NCI-H2227 treated with DMSO at 0.1 percent for 48 hours (cell line): ENCODE data around the gene NRXN3.

Experiments used
- DNase-seq: peaks from one replicate; lab custom pipeline; 2025; lab: John Stamatoyannopoulos, UW

The NRXN3 gene

DNA sequence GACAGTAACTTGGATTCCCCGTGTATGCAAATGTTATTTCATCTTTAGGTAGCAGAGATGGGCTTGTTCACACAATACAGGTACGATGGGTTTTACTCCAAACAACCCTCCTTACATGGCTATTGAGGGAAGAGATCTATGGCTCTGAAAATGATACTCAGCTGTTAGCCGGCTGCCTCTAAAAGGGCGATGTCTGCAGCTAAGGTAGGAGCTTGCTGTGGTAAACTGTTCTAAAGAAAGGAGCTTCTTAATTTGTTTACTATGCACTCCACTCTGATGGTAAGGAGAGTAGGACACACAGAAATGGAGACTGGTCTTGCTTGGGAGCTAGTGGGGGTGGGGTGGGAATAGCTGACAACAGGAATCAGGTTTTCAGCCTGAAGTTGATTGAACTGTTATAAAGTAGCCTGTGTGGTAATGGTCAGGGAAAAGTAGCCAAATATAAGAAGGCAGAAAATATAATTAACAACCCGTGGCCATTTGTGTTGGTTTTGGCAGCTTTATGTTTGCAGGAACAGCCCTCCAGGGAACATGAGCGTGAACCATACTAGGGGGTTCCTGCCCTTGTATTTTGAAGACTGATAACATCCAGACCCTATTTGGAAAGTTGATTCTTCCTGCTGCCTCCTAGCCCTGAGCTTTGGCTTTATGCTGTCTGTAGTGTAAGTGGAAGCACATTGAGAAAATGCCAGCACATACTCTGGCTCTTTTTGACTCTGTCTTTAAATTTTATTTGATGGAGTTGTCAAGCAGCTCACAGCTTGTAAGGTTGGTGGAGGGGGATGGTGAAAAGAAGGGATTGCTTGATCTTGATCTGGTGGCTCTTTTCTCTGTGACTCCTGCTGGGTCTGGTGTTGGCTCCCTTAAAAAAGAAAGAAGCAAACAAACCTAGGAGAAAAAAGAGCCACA lies 1111.3 kb downstream of the NRXN3 start:
- DNase-seq: no peak

DNA sequence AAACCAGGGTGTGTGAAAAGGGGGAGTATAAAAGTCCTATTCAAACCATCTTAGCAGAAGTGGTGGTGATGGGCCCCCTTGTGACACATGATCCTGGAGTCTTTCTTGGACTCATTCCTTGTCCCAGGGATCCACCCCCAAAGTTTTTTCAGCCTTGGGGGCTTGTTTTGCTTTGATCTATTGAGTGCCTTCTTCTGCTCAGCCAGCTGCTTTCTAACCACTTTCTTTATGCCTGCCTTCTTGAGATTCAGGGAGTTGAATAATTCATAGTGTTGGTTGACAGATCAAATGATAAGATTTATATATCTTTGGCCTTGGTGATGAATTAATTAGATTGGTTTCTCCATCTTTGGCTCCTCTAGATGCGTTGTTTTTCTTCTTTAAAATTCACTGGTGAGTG lies 1114.4 kb downstream of the NRXN3 start:
- no peak for DNase-seq

DNA sequence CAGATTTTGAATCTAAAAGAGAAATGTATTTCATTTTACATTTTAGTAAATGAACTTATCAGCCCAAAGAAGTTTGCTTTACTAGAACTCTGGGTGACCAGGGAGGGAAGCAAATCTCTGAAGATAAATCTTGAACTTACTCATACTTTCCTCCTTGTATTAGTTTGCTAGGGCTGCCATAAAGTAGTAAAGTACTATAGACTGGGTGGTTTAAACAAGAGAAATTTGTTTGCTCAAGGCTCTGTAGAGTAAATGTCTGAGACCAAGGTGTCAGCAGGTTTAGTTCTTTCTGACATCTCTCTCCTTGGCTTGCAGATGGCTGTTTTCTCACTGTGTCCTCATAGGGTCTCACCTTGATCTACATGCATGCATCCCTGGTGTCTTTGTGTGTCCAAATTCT lies 1115.1 kb downstream of the NRXN3 start:
- DNase-seq: no peak

DNA sequence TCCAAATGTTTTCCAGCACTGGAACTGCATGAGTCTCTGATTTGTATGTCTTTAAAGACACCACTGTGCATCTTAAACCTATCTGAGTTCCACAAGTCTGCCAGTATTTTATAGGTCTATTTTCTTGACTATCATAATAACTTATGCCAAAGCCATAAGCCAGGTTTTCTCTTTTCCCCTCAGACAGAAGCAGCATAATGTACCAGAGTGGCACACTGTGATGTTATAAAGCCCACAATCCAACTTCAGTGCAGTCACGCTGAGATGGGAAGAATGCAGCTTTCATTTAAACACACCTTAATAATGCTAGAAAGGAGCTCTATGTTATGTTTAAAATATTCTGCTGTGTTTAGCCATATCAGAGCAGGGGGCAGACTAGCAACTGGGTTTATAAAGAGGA lies 1117.8 kb downstream of the NRXN3 start:
- no peak for DNase-seq

DNA sequence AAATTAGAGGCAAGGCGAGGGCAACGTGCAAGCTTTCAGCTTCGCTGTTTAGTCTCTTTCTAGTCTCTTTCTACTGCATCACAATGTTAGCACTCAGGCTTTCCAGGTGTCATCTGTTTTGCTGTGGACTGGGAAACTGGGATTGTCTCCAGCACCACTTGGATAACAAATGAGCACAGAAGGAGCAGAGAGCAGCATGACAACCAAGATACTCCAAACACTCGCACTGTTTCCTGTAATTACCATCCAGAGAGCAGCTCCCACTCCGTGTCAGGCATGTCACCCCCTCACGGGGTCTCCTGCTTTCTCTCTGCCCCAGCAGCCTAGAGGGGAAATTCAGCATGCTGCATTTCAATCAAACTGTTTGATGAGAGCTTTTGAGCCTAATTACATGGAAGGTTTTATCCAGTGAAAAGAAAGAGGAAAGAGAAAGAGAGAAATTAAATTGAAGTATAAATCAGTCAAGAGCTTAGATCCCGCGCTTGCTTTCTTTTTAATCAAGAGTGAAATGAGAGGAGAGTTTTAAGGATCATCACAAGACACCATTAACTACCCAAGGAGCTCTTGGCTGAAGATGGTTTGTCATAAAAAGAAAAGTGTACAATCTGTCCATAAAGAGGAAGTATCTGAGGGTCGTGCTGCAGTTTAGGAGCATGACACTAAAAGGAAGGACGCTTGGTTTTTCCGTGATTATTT lies 1123.5 kb downstream of the NRXN3 start:
- DNase-seq: peak; percentile 63

DNA sequence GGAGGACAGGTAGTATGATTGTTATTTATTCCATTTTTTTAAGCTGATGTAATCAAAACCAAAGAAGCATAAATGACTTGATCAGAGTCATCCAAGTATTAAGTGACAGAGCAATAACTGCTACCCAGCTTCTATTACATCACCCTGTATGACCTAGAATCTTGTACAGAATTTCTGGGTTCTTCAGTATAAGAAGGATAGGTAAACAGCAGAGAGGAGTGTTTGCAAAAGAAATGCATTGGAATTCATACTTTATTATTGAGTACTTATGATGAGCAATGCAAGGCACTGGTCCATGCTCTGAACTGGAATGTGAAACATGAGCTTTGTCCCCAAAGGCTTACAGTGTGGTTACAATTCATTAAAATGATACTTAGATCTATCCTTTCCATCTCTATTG lies 1124.3 kb downstream of the NRXN3 start:
- DNase-seq: no peak

DNA sequence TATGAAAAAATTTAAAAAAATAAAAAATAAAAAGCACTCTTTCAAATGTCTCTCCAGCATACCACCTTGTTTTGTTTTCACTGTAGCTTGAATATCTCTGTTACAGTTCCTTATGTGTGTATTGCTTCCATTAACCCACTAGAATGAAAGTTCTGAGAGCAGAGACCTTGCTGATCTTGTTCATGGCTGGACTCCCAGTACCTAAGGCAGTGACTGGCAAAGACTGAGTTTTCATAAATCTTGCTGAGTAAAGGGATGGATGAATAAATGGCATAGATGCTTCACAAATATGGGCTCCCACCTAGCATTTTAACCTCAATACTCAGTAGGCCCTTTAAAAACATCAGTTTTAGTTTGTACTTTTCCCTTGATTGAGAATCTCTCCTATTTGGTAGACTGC lies 1125.2 kb downstream of the NRXN3 start:
- no peak for DNase-seq

DNA sequence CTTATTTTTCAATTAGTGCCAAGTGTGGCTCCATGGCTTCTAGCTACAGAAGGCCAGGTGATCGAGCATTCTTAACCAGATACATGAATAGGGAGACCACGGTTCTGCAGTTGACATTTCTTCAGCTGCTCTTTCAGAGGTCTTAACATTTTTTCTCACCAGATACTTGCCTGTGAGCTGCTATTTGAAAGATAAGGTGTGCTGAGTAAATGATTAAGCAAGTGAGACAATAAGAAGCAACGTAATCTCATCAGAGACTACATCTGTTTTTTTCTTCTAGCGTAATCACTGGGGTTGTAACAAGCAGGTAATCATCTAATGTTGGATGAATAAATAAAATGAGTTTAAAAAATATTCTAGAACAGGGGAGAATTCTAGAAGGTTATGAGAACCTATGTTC lies 1128.2 kb downstream of the NRXN3 start:
- no peak for DNase-seq

DNA sequence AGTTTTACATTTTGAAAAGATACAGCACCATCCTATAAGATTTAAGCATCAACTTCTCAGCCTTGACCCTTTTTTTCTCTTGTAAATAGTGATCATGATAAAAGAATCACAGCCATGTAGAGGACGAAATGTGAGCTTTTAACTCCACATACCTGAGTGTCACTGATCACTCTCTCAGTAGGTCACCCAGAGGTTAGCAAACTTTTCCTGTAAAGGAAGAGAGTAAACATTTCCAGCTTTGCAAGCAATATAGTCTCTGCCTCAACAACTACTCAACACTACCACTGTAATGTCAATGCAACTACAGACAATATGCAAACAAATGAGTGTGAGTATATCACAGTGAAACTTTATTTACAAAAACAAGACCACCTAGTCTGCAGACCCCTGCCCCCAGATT lies 1129.0 kb downstream of the NRXN3 start:
- no peak for DNase-seq

DNA sequence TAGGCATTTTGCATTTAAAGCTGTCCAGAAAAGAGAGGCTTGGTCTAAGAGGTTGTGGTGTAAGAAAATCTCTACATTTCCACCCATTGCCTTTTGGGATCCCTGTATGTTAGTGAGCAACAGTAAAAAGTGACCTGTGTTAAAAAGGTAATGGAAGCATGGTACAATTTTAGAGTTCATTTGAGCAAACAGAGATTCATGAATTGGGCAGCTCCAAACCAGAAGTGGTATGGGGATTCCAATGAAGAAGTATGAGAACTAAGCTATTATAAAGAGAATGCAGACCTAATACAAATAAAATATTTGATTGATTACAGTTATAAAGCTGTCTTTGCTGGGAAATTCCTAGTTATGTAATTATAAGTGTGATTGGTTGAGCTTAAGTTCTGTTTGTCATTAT lies 1134.1 kb downstream of the NRXN3 start:
- DNase-seq: no peak

DNA sequence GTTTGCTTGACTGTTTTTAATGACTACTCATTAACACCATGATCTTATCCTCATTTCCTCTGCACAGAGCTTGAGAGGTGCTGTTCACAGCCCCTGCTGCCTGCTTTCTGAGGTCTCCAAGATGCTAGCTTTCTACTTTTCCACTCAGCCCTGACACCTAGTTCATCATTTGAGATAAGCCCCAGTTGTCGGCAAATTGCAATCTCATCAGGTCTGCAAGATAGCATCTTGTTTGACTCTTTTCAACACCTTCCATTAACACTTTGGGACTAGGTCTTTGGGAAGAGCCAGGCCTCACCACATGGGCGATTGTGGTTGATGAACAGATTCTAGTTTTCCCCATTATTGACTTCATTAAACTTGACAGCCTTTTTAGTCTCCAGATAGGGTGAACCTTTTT lies 1136.4 kb downstream of the NRXN3 start:
- no peak for DNase-seq

DNA sequence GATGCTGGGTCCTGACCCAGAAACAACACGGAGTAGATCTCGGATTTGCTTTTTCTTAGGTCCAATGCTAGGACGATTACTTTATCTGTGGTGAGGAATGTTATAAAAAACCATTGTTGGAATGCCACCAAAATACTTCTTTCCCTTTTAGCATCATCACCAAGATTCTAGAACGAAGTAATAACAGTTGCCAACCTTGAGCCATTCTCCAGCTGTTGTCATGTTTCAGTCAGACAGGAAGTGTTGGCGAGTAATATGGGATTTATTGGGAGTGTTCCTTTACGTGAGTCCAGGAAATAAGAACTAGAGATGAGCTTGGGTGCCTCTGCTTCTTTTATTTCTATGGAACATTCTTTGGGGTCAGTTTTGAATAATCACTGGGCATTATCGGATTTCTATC lies 1148.2 kb downstream of the NRXN3 start:
- DNase-seq: no peak

DNA sequence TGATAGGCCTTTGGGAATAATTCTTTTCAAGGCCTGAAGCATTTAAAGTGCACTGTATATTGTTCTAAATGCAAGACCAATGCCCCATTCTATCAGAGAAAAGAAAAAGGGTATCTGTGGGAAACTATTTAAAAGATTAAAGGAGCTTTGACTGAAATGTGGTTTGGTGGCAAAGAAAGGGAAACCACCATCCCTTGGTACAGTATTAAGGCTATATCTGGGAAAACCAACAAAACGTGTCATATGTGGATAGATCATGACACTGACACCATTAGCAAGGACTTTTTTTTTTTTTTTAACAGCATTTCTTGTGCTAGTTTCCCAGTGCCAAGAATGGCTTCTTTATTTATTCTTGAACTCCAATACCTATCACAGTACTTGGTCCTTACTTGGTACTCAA lies 1150.4 kb downstream of the NRXN3 start:
- no peak for DNase-seq

DNA sequence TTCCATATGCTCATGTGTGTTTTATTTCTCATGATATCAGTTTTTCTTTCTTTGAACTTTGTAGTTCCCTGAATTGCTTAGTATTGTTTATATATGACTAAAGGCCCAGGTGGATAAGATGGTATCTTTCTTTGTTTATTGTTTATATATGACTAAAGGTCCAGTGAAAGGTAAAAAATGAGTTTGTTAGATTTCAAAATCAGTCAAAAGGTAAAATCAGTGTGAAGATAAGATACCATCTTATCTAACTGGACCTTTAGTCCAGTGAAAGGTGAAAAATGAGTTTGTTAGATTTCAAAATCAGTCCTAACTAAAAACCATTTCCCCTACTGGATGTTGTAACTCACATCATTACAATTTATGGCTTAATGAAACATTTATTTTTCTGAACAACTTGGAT lies 1150.9 kb downstream of the NRXN3 start:
- no peak for DNase-seq

DNA sequence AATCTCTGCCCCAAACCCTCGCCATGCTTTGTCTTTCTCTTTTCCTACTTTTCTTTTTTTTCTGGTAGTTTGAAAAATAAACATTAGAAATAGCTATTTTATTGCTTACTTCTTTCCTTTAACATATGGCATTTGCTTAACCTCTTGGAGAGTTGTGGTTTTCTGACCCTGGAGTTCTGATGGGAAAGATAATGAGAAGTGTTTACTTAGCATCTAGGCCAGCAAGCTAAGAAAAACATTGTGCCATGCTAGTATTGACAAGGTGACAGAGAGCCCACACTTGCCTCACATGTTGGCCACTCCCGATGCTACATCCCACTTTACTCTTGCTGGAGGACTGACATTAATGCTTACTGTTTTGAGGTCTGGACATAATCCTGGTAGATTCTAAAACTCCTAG lies 1154.9 kb downstream of the NRXN3 start:
- DNase-seq: no peak

DNA sequence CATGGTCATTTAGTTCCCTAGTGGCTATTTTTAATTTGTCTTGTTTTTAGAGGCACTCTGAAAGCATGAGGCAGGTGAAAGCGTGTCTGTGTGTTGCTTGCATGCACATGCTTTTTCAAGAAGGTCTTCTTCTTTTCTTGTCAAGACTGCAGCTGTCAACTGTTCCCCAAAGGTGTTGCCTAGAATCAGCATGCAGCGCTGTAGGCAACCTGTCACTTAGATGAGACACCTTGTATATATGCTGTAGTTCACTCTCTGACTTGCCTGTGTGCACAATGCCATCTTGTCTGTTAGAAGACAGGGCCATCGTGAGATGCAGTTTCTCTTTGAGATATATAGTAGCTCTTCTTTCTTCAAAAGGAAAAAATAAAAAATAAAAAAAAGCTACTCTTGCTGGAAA lies 1155.4 kb downstream of the NRXN3 start:
- no peak for DNase-seq

DNA sequence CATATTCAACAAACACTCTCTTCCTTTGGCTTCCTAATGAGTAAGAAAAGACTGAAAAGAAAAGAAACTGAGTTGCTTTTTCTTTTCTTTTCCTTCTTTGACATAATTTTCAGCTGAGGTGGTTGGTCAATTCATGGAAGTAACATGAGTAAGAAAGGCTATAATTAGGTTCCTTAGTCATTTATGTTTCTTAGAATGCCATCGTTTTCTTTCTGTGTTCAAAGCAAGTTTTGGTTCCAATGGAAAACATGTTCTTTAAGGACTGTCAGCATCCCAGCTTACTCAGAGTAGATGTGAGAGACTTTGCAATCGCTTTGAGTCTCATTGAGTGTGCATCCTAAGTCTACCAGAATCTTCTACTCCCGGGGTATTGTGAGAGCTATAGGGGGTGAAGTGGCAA lies 1158.7 kb downstream of the NRXN3 start:
- no peak for DNase-seq

DNA sequence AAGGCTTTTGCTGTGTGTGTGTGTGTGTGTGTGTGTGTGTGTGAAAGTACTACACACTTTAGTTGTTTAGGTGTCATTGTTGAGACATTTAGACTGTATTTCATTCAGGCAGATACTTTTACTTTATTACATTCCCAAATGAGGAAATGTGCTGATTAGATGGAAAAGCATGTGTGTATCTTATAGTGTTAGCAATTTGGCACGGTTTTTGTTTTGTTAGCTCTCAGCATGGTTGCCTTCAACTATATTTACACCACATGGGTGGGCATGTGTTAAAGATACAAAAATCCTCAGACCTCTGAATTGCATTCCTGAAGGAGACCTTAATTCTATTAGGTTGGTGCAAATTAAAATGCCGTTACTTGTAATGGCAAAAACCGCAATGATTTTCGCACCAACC lies 1161.7 kb downstream of the NRXN3 start:
- DNase-seq: no peak

DNA sequence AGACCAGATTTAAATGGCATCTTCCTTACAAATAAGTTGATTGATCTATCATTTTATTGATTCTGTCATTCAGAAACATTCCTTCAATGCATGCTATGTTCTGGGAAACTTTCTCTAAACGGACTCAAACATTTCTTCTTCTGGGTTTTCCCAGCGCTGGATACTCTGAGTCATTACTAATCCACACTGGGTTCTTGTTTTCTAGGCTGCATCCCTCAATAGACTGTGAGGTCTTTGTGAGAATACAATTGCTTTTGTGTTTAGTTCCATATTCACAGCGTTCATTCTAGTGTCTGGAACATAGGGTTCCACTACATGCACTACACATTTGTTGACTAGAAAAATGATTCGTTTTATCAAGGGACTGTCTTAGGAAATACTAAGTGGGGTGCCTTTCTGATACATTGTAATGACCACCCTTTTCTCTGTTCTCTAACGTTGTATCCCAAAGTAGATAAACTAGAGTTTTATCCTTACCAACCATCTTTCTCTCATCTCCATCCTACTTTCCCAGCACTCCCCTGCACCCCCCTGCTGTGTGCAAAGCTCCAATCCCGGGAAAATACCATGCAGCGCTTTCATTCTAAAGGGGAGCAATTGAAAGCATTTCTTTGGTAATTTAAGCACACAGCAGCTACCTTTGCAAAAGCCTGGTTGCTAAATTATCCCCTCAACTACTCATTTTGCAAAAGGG lies 1162.5 kb downstream of the NRXN3 start:
- peak; percentile 48 for DNase-seq

DNA sequence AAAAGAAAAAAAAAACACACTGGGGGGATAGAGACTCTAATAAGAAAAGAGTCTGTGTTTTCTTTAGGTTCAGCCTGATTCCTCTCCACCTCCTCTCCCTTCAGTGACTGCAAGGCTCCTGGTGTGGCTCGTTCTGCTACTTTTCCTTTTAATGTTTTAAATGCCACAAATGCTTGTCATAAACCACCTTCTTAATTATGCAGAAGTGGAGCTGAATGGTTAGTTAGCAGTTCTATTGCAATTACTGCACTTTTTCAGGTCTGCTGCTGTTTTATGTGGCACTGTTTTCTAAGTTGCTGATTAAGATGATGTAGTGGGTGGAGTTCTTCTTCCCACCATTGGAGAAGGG lies 1163.0 kb downstream of the NRXN3 start:
- no peak for DNase-seq

DNA sequence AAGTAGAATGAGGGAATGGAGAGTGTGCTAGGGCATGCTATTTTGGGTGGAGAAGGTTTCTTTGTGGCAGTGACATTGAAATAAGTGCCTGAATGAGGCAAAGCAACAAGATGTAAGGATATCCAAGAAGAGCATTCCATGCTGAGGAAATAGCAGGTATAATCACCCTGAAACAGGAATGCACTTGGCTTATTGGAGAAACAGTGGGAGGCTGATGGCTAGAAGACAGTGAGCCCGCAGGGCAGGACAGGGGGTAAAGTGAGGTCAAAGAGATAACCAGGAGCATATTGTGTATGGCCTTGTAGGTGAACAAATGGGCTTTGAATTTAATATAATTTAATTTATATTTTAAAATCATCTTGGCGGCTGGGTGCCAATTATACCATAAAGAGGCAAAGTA lies 1164.1 kb downstream of the NRXN3 start:
- DNase-seq: peak; percentile 79

DNA sequence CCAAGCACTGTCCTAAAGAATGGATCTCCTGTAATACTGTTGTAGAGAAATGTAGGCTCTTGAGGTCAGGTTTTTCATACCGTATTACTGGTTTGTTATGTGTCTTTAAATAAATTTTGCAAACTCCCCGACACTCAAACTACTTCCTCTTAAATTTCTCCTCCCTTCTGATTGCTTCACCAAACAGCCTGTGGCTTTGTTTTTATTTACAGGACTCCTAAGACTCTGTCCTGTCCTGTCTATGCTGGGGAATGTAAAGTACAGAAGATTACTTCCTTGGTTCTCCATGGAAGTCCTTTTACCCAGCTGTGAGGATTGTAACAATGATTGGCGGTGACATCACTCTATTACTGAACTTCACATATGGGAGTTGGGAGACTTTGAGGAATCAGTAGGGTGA lies 1167.6 kb downstream of the NRXN3 start:
- no peak for DNase-seq

DNA sequence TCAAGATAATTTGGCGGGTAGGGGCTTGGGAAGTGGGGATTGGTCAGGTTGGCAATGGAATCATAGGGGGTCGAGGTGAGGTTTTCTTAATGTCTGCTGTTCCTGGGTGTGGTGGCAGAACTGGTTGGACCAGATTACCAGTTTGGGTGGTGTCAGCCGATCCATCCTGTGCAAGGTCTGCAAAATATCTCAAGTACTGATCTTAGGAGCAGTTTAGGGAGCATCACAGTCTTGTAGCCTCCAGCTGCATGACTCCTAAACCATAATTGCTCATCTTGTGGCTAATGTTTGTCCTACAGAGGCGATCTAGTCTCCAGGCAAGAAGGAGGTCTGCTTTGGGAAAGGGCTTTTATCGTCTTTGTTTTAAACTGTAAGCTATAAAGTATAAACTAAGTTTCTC lies 1172.8 kb downstream of the NRXN3 start:
- DNase-seq: no peak
